ENCODE results near the gene TMEM8B. TPM values are rescaled to one million over a fixed set of nuclear protein-coding genes. Genes with fewer than 3 reads are reported as not detected.

The TMEM8B gene
- total RNA-seq, 1 experiment from 2014 or later, result 2.4 TPM

- no peak overlapping the region for H2AFZ ChIP-seq (ENCODE audit: low read length)
- H3K36me3 ChIP-seq (ENCODE audit: low read depth, low read length), result no peaks in the 10 kb centered on the region
- H3K9me3 ChIP-seq (ENCODE audit: low read length), result no peaks in the 10 kb centered on the region
- no peak overlapping the region for H3K4me3 ChIP-seq (ENCODE audit: low read length)
- ChIA-PET CTCF (interaction anchor here (1.0 kb wide), 1 partner anchor 87 kb away, joined by 3 read pairs; no protein-coding TSS in a partner anchor), POLR2A (ENCODE audit: unreplicated experiment) (no interaction called here)
- ATAC-seq, result peak; percentile 77
- H3K9me2 ChIP-seq (replicated peaks; ENCODE audit: low read length), result no peaks in the 10 kb centered on the region
- no peak for TF ChIP-seq EZH2phosphoT487 (IDR thresholded peaks at IDR 0.05; ENCODE audit: borderline replicate concordance, low read length)
- no peak for TF ChIP-seq EZH2 (IDR thresholded peaks at IDR 0.05; ENCODE audit: low read length, unreplicated experiment)
- TF ChIP-seq, protein P1, sequence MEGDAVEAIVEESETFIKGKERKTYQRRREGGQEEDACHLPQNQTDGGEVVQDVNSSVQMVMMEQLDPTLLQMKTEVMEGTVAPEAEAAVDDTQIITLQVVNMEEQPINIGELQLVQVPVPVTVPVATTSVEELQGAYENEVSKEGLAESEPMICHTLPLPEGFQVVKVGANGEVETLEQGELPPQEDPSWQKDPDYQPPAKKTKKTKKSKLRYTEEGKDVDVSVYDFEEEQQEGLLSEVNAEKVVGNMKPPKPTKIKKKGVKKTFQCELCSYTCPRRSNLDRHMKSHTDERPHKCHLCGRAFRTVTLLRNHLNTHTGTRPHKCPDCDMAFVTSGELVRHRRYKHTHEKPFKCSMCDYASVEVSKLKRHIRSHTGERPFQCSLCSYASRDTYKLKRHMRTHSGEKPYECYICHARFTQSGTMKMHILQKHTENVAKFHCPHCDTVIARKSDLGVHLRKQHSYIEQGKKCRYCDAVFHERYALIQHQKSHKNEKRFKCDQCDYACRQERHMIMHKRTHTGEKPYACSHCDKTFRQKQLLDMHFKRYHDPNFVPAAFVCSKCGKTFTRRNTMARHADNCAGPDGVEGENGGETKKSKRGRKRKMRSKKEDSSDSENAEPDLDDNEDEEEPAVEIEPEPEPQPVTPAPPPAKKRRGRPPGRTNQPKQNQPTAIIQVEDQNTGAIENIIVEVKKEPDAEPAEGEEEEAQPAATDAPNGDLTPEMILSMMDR (conservative IDR thresholded peaks at IDR 0.05; ENCODE audit: low read depth, low read length), result no peak
- DNase-seq, result peak; percentile 67
- H3K27ac ChIP-seq (ENCODE audit: low read length), result peak overlapping the region; percentile 60
- H3K4me2 ChIP-seq (ENCODE audit: low read length), result peak overlapping the region; percentile 47
- intact Hi-C loops (cut with micrococcal nuclease), result loop anchor here (1.0 to 10.0 kb wide), 2 partner anchors 20 to 141 kb away; partner anchors contain the start of genes CCDC107, HINT2, RMRP and SIT1
- peaks cover 41% of the 10 kb centered on the region for H3K4me1 ChIP-seq (ENCODE audit: insufficient read depth, low read length)
- no peaks in the 10 kb centered on the region for H3K79me2 ChIP-seq (ENCODE audit: low read length)
- H3K27me3 ChIP-seq (ENCODE audit: low read length), result no peaks in the 10 kb centered on the region
- no peaks in the 10 kb centered on the region for H4K20me1 ChIP-seq (ENCODE audit: low read length)
- no peak overlapping the region for H3K9ac ChIP-seq (ENCODE audit: low read length)
- H3F3A ChIP-seq (ENCODE audit: low read length, unreplicated experiment), result peaks cover 7% of the 10 kb centered on the region
- no TSS peak for BruUV-seq (replicated peaks)
Observed at GRCh38 chr9:35795695-35796094, 33.3 kb upstream of the TMEM8B start.

GRCh38 chr9:35797311-35798109, 31.5 kb upstream of the TMEM8B start:
- Histone ChIP-seq H3K4me1 (ENCODE audit: insufficient read depth, low read length) (peaks cover 41% of the 10 kb centered on the region), H3K4me3 (ENCODE audit: low read length) (no peak overlapping the region), H3K4me2 (ENCODE audit: low read length) (no peak overlapping the region), H2AFZ (ENCODE audit: low read length) (no peak overlapping the region), H3K9me2 (replicated peaks; ENCODE audit: low read length) (no peaks in the 10 kb centered on the region), H4K20me1 (ENCODE audit: low read length) (no peaks in the 10 kb centered on the region), H3K27ac (ENCODE audit: low read length) (peak overlapping the region; percentile 59), H3K9ac (ENCODE audit: low read length) (no peak overlapping the region), H3K79me2 (ENCODE audit: low read length) (no peaks in the 10 kb centered on the region), H3K27me3 (ENCODE audit: low read length) (no peaks in the 10 kb centered on the region), H3K36me3 (ENCODE audit: low read depth, low read length) (no peaks in the 10 kb centered on the region), H3F3A (ENCODE audit: low read length, unreplicated experiment) (peaks cover 7% of the 10 kb centered on the region), H3K9me3 (ENCODE audit: low read length) (no peaks in the 10 kb centered on the region)
- DNase-seq (no peak), ATAC-seq (no peak)
- intact Hi-C loops (cut with micrococcal nuclease), result loop anchor here (10.0 kb wide), 1 partner anchor 143 kb away; the partner anchor contains the start of genes CCDC107, RMRP and SIT1
- ChIA-PET CTCF (no interaction called here), POLR2A (ENCODE audit: unreplicated experiment) (no interaction called here)
- BruUV-seq (replicated peaks), result no TSS peak
- no peak for TF ChIP-seq EZH2 (IDR thresholded peaks at IDR 0.05; ENCODE audit: low read length, unreplicated experiment)
- TF ChIP-seq, protein P1 (conservative IDR thresholded peaks at IDR 0.05; ENCODE audit: low read depth, low read length), result no peak
- no peak for TF ChIP-seq EZH2phosphoT487 (IDR thresholded peaks at IDR 0.05; ENCODE audit: borderline replicate concordance, low read length)

Measured in PC-3 (cell line).